Stimulated activated CD4-positive, alpha-beta T cell treated with anti-CD3 and anti-CD28 coated beads, Interleukin-15, amount 100 ng/mL, for 48 hours (primary cell): ENCODE data around the gene DAAM1.

ENCODE experiments used
- DNase-seq, 2 donors: peaks; one replicate each; pipeline ENCODE4 v3.0.0-alpha.2; 2020; ENCODE audit warnings: low read depth in 2 of 2

DAAM1 gene

GRCh38 chr14:59221568-59221967 lies 33.1 kb downstream of the DAAM1 start:
- no peak for DNase-seq

- DNase-seq: no peak
These were observed 35.9 kb downstream of the DAAM1 start for GRCh38 chr14:59224341-59224740.

- no peak for DNase-seq
These were observed 36.8 kb downstream of the DAAM1 start for GRCh38 chr14:59225281-59225680.

GRCh38 chr14:59228421-59228820 lies 40.0 kb downstream of the DAAM1 start:
- DNase-seq: no peak

GRCh38 chr14:59229653-59230406 lies 41.4 kb downstream of the DAAM1 start:
- no peak for DNase-seq

DNA sequence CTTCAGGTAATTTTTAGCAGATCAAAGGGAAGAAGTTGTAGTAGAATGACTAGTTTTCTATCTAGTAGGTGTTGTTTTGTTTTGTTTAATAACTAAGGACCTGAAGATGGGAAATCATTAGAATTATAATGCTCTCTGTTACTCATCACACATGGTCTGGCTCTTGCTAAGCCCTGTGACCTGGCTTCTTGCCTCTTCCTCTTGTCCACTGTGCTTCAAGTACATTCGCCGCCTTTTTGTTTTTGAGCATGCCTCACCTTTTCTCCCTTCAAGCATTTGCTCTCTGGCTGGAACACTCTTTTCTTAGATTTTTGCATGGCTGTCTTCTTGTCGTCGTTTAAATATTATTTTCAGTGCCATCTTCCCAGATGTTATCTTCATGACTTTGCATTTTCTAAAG lies 47.7 kb downstream of the DAAM1 start:
- no peak for DNase-seq

GRCh38 chr14:59238216-59238615 lies 49.7 kb downstream of the DAAM1 start:
- no peak for DNase-seq

DNA sequence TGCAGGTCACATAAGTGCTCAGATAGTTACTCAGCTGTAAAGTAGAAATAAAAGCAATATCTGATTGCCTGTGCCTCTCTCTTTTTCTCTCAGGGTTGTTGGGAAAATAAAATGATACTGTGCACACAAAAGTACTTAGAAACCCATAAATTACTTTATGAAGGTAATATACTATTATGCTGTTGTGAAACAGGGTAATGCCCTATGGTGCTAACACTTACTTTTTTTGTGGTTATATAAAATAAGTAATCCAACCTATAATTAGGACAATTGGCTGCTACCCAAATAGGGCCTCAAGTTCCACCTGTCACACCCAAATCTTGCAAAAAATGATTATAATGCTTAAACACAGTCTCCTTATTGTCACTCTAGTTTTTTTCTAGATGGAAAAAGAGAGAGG lies 50.6 kb downstream of the DAAM1 start:
- no peak for DNase-seq

- no peak for DNase-seq
These were observed 51.9 kb downstream of the DAAM1 start for GRCh38 chr14:59240356-59240755.

DNA sequence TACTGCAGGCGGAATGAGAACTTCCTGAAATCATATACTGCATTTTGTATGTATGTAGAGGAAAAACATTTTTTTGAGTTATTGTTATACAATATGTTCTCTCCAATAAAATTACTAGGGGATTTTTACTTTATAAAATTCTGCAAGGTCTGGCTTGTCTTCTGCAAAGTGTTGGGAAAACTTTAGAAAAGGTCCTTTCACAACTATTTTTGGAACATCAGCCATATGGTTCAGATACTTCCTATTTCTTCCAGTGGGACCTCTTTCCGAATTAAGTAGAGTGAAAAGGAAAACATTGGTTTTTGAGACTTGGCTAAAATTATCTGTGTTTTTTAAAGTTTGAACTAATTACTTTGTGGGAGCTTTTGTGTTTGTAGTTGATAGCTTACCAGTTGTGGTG lies 52.7 kb downstream of the DAAM1 start:
- no peak for DNase-seq

GRCh38 chr14:59243174-59243573 lies 54.7 kb downstream of the DAAM1 start:
- no peak for DNase-seq

DNA sequence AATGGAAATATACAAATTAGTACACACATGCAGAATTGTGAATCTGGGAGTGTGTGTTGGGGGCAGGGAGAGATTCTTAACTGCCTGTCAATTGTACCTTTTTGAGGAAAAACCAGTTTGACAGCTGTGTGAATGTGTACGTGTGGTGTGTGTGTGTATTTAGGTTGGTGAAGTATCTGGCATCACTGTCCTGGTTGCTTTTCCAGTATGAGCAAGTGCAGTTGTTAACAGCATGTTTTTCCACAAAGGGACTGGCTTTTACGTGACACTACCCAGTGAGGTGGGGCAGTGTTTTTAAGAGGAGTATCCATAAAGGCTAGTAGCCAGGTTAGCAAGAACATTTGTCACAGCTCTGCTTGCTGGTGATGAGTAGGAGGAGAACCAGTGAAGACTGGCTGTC lies 56.1 kb downstream of the DAAM1 start:
- DNase-seq: no peak

DNA sequence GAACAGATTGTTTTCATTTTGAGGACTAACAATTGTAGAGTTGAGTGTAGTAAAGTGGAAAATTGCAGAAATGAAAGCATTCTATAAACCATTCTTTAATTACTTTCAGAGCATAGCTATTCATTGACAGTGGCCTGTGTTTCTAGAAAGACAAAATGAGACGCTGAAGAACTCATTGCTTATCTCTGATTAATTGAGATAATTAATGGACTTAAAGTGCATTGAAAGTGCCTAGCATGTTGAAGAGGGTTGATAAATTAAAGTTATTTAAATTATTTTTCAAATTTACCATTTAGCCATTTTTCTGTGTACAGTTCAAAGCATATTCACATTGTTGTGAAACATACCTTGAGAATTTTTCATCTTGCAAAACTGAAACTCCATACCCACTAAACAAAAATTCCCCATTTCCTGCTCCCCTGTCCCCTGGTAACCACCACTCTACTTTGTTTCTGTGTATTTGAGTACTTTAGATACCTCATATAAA lies 57.4 kb downstream of the DAAM1 start:
- no peak for DNase-seq

- DNase-seq: no peak
These were observed 58.1 kb downstream of the DAAM1 start for GRCh38 chr14:59246566-59246965.

- DNase-seq: no peak
These were observed 59.5 kb downstream of the DAAM1 start for GRCh38 chr14:59247801-59248584.

GRCh38 chr14:59249029-59249428 lies 60.6 kb downstream of the DAAM1 start:
- no peak for DNase-seq

DNA sequence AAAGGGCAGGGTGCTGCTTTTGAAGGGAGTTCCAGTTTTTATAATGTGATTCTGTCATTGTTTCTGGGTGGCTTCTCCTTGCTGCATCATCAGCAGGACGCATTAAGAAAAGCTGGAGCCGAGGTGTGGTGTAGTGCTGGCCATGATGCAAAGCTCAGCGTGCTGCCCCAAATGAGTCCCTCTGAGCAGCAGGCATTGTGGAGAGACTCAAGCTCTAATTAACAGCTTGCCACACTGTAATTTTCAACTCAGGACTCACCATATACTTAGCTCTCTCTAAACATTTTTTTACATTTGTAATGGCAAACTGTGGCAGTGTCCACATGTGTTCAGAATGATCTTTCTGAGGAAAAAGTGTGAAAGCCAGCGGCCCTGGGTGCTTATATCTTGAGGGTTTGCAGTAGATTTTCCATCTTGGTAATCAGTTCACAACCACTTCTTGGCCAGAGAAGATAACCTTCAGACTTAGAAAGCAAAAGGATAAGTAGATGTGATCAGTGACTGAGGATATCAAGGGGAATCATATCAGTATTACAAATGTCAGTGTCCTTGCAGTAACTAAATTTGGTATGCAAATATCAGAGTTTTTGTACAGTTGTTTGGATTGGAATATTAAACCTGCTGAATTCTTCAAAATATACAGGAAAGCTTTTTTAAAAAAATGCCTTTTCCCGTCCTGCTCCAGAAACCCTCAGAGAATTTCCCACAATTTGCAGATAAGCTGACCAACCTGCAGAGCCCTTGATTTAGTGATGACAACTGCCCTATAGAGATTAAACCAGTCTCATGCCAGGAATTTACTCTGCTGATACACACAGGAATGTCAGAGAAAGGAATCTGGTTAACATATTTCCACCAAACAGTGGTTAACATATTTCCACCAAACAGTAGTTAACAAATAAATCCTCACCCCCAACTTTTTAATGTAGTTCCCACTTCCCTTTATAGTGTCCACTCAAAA lies 63.6 kb downstream of the DAAM1 start:
- DNase-seq: no peak

DNA sequence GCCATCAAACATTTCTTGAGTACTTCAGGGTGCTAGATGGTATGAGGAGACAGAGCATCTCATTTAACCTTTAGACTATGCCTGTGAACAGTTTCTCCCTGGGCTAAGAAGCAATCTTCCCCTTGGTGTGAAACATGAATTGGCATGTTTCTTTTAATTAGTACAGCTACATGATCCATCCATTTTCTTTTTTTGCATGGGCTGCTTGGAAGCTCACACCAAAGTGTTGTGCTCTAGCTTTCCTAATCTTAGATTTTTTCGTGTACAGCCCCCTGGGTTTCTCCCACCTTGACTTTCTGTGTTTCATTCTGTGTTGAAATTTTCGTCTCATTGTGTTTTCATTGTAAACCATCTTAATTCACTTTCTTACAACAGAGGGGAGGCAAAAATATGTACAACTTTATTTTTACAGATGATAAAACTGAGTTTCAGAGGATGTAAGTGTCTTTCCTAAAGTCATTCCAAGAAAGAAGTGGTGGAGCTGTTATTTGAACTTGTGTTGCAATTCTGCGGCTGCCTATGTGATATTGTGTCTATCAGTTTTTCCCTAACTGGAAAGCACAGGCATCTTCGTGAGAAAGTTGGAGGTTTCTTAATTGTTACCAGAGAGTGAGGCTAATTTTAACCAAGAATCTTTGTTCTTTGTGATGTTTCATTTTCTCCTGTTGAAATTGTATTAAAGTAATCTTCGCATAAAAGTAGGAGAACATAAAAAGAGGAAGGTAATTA lies 64.5 kb downstream of the DAAM1 start:
- no peak for DNase-seq

- DNase-seq: no peak
These were observed 65.1 kb downstream of the DAAM1 start for GRCh38 chr14:59253527-59253926.

- no peak for DNase-seq
These were observed 65.9 kb downstream of the DAAM1 start for GRCh38 chr14:59254146-59254910.
